HEK293 (cell line): ENCODE measurements around the gene CEND1.

Experiments used
- CTCF ChIA-PET: fragments of 350-600 bp; formaldehyde crosslinking; extraction: SDS; loops from one replicate; lab custom pipeline; 2021; ENCODE audit warnings: antibody characterized with exemption; lab: Yijun Ruan, JAX
- POLR2A ChIA-PET: fragments of 300-600 bp; formaldehyde crosslinking; extraction: SDS; loops from one replicate; lab custom pipeline; 2020; ENCODE audit warnings: antibody characterized with exemption, inconsistent platforms; lab: Yijun Ruan, JAX
- H3K27ac ChIP-seq: fragments of 200-500 bp; sonication (Bioruptor generic); 2 replicates; pipeline ENCODE4 v1.5.1; 2014; ENCODE audit warnings: low read depth, low read length, control low read depth, inconsistent platforms; ENCODE audit errors: extremely low read depth
- H3K36me3 ChIP-seq, 2 experiments: fragments of 200-500 bp in 1 of 2; sonication (Bioruptor generic) in 1 of 2; 1 replicate in 1 of 2; 2 replicates in 1 of 2; pipeline ENCODE4 v1.5.1; 2014 to 2017; ENCODE audit warnings: inconsistent platforms in 2 of 2, low read length in 2 of 2; ENCODE audit not compliant: control insufficient read depth in 2 of 2, insufficient read depth in 1 of 2
- H3K4me1 ChIP-seq: fragments of 200-500 bp; sonication (Bioruptor generic); 2 replicates; pipeline ENCODE4 v1.5.1; 2014; ENCODE audit warnings: mild to moderate bottlenecking, low read length, inconsistent platforms; ENCODE audit not compliant: control insufficient read depth, insufficient read depth
- H3K4me3 ChIP-seq: 2 replicates; pipeline ENCODE4 v1.5.1; 2011; ENCODE audit warnings: low read depth, mild to moderate bottlenecking, control low read depth, low read length, moderate library complexity
- H3K9me3 ChIP-seq: fragments of 200-500 bp; sonication (Bioruptor generic); 2 replicates; pipeline ENCODE4 v1.5.1; 2014; ENCODE audit warnings: low read depth, low read length, inconsistent platforms; ENCODE audit not compliant: control insufficient read depth, insufficient read depth
- HIC1 ChIP-seq: fragments of 450-650 bp; formaldehyde crosslinking; IDR thresholded peaks from 2 replicates; pipeline ENCODE4 v1.5.1; 2016; ENCODE audit warnings: missing biosample characterization, missing genetic modification characterization
- PBX3 ChIP-seq: sonication (generic); formaldehyde crosslinking; IDR thresholded peaks from 2 replicates; pipeline ENCODE4 v1.8.1; 2022; ENCODE audit warnings: mild to moderate bottlenecking, moderate library complexity, missing genetic modification reagents
- ZBTB20 ChIP-seq: fragments of 450-650 bp; formaldehyde crosslinking; IDR thresholded peaks from 2 replicates; pipeline ENCODE4 v1.5.1; 2016; ENCODE audit warnings: missing biosample characterization, missing genetic modification characterization
- ZBTB48 ChIP-seq: fragments of 450-650 bp; formaldehyde crosslinking; IDR thresholded peaks from 2 replicates; pipeline ENCODE4 v1.5.1; 2016; ENCODE audit warnings: missing biosample characterization, missing genetic modification characterization
- ZEB2 ChIP-seq: fragments of 450-650 bp; formaldehyde crosslinking; IDR thresholded peaks from 2 replicates; pipeline ENCODE4 v1.5.1; 2016; ENCODE audit warnings: missing biosample characterization, missing genetic modification characterization
- ZFHX2 ChIP-seq: fragments of 450-650 bp; formaldehyde crosslinking; conservative IDR thresholded peaks from 2 replicates; pipeline ENCODE4 v1.5.1; 2016; ENCODE audit warnings: missing biosample characterization, missing genetic modification characterization
- ZFP3 ChIP-seq: fragments of 450-650 bp; formaldehyde crosslinking; IDR thresholded peaks from 2 replicates; pipeline ENCODE4 v1.5.1; 2016; ENCODE audit warnings: low read depth, missing biosample characterization, missing genetic modification characterization
- ZFP69B ChIP-seq: fragments of 450-650 bp; formaldehyde crosslinking; IDR thresholded peaks from 2 replicates; pipeline ENCODE4 v1.5.1; 2016; ENCODE audit warnings: missing biosample characterization, missing genetic modification characterization
- ZNF335 ChIP-seq: fragments of 450-650 bp; formaldehyde crosslinking; conservative IDR thresholded peaks from 2 replicates; pipeline ENCODE4 v1.5.1; 2016; ENCODE audit warnings: missing biosample characterization, missing genetic modification characterization
- ZNF530 ChIP-seq: fragments of 450-650 bp; formaldehyde crosslinking; IDR thresholded peaks from 2 replicates; pipeline ENCODE4 v1.5.1; 2016; ENCODE audit warnings: low read depth, missing biosample characterization, missing genetic modification characterization
- ZNF555 ChIP-seq: fragments of 450-650 bp; formaldehyde crosslinking; conservative IDR thresholded peaks from 2 replicates; pipeline ENCODE4 v1.5.1; 2017; ENCODE audit warnings: missing biosample characterization, mild to moderate bottlenecking, missing genetic modification characterization, inconsistent platforms
- ZNF585B ChIP-seq: fragments of 450-650 bp; formaldehyde crosslinking; IDR thresholded peaks from 2 replicates; pipeline ENCODE4 v1.5.1; 2016; ENCODE audit warnings: missing biosample characterization, missing genetic modification characterization
- ZNF629 ChIP-seq: fragments of 450-650 bp; formaldehyde crosslinking; IDR thresholded peaks from 2 replicates; pipeline ENCODE4 v1.5.1; 2017; ENCODE audit warnings: missing biosample characterization, missing genetic modification characterization
- TF ChIP-seq, protein P1 (sequence below): fragments of 450-650 bp; formaldehyde crosslinking; IDR thresholded peaks from 2 replicates; pipeline ENCODE4 v1.5.1; 2016; ENCODE audit warnings: missing biosample characterization, missing genetic modification characterization
- TF ChIP-seq, protein P2 (sequence below): fragments of 450-650 bp; formaldehyde crosslinking; IDR thresholded peaks from 2 replicates; pipeline ENCODE4 v1.5.1; 2016; ENCODE audit warnings: missing biosample characterization, missing genetic modification characterization
- TF ChIP-seq, protein P3 (sequence below): fragments of 450-650 bp; formaldehyde crosslinking; IDR thresholded peaks from 2 replicates; pipeline ENCODE4 v1.5.1; 2016; ENCODE audit warnings: missing biosample characterization, missing genetic modification characterization
- TF ChIP-seq, protein P4 (sequence below): fragments of 450-650 bp; IDR thresholded peaks from 2 replicates; pipeline ENCODE4 v1.5.1; 2018; ENCODE audit warnings: missing biosample characterization, mild to moderate bottlenecking, missing genetic modification characterization
- TF ChIP-seq, protein P5 (sequence below): fragments of 450-650 bp; formaldehyde crosslinking; IDR thresholded peaks from 2 replicates; pipeline ENCODE4 v1.5.1; 2017; ENCODE audit warnings: missing biosample characterization, missing genetic modification characterization

The CEND1 gene

GRCh38 chr11:803770-804598 is 14.1 kb upstream of the CEND1 start:
- Histone ChIP-seq H3K27ac (peak overlapping the region; percentile 81), H3K4me1 (no peaks in the 10 kb centered on the region), H3K36me3 (peaks cover 0 to 52% of the 10 kb centered on the region in 2 experiments; a peak in 1 of 3 replicates), H3K9me3 (no peaks in the 10 kb centered on the region), H3K4me3 (peak overlapping the region; percentile 60)
- TF ChIP-seq ZNF335, result 0 out of 2 replicates have a peak, but pooled peaks have one; percentile 29
- 0 out of 2 replicates have a peak, but pooled peaks have one; percentile 14 for TF ChIP-seq ZEB2
- TF ChIP-seq ZFP69B (tag by site-specific recombination), result peak; percentile 85
- TF ChIP-seq ZNF629, result 0 out of 2 replicates have a peak, but pooled peaks have one; percentile 32
- TF ChIP-seq ZNF585B, result no peak
- TF ChIP-seq, protein P1, sequence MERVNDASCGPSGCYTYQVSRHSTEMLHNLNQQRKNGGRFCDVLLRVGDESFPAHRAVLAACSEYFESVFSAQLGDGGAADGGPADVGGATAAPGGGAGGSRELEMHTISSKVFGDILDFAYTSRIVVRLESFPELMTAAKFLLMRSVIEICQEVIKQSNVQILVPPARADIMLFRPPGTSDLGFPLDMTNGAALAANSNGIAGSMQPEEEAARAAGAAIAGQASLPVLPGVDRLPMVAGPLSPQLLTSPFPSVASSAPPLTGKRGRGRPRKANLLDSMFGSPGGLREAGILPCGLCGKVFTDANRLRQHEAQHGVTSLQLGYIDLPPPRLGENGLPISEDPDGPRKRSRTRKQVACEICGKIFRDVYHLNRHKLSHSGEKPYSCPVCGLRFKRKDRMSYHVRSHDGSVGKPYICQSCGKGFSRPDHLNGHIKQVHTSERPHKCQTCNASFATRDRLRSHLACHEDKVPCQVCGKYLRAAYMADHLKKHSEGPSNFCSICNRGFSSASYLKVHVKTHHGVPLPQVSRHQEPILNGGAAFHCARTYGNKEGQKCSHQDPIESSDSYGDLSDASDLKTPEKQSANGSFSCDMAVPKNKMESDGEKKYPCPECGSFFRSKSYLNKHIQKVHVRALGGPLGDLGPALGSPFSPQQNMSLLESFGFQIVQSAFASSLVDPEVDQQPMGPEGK (tag by site-specific recombination), result peak; percentile 44; the same call in 1 of the 2 replicates
- TF ChIP-seq, protein P2, sequence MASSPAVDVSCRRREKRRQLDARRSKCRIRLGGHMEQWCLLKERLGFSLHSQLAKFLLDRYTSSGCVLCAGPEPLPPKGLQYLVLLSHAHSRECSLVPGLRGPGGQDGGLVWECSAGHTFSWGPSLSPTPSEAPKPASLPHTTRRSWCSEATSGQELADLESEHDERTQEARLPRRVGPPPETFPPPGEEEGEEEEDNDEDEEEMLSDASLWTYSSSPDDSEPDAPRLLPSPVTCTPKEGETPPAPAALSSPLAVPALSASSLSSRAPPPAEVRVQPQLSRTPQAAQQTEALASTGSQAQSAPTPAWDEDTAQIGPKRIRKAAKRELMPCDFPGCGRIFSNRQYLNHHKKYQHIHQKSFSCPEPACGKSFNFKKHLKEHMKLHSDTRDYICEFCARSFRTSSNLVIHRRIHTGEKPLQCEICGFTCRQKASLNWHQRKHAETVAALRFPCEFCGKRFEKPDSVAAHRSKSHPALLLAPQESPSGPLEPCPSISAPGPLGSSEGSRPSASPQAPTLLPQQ (tag by site-specific recombination), result peak; percentile 82
- peak; percentile 32; the same call in 1 of the 2 replicates for TF ChIP-seq ZFHX2
- no peak for TF ChIP-seq ZNF555 (tag by site-specific recombination)
- TF ChIP-seq, protein P3, sequence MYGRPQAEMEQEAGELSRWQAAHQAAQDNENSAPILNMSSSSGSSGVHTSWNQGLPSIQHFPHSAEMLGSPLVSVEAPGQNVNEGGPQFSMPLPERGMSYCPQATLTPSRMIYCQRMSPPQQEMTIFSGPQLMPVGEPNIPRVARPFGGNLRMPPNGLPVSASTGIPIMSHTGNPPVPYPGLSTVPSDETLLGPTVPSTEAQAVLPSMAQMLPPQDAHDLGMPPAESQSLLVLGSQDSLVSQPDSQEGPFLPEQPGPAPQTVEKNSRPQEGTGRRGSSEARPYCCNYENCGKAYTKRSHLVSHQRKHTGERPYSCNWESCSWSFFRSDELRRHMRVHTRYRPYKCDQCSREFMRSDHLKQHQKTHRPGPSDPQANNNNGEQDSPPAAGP, result 0 out of 2 replicates have a peak, but pooled peaks have one; percentile 16
- peak; percentile 80 for TF ChIP-seq ZBTB20 (tag by site-specific recombination)
- TF ChIP-seq, protein P4, sequence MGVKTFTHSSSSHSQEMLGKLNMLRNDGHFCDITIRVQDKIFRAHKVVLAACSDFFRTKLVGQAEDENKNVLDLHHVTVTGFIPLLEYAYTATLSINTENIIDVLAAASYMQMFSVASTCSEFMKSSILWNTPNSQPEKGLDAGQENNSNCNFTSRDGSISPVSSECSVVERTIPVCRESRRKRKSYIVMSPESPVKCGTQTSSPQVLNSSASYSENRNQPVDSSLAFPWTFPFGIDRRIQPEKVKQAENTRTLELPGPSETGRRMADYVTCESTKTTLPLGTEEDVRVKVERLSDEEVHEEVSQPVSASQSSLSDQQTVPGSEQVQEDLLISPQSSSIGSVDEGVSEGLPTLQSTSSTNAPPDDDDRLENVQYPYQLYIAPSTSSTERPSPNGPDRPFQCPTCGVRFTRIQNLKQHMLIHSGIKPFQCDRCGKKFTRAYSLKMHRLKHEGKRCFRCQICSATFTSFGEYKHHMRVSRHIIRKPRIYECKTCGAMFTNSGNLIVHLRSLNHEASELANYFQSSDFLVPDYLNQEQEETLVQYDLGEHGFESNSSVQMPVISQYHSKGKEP (tag by site-specific recombination), result peak; percentile 26; the same call in 1 of the 2 replicates
- TF ChIP-seq ZBTB48, result no peak
- no peak for TF ChIP-seq ZFP3 (tag by site-specific recombination)
- TF ChIP-seq, protein P5, sequence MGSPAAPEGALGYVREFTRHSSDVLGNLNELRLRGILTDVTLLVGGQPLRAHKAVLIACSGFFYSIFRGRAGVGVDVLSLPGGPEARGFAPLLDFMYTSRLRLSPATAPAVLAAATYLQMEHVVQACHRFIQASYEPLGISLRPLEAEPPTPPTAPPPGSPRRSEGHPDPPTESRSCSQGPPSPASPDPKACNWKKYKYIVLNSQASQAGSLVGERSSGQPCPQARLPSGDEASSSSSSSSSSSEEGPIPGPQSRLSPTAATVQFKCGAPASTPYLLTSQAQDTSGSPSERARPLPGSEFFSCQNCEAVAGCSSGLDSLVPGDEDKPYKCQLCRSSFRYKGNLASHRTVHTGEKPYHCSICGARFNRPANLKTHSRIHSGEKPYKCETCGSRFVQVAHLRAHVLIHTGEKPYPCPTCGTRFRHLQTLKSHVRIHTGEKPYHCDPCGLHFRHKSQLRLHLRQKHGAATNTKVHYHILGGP, result no peak
- no peak for TF ChIP-seq ZNF530 (tag by site-specific recombination)
- peak; percentile 37; the same call in 1 of the 2 replicates for TF ChIP-seq HIC1
- peak; percentile 60; the same call in 1 of the 2 replicates for TF ChIP-seq PBX3 (CRISPR knock-in tag)
- CTCF ChIA-PET, result interaction anchor here (1.0 to 1.1 kb wide), 2 partner anchors 15 to 35 kb away, joined by 3 read pairs; no protein-coding TSS in a partner anchor
- POLR2A ChIA-PET, result interaction anchor here (0.6 to 5.2 kb wide), 5 partner anchors 14 to 588 kb away, joined by 3 to 42 read pairs (median 3); partner anchors contain the start of gene PNPLA2
